ENCODE measurements around the gene HIPK2.

DNA sequence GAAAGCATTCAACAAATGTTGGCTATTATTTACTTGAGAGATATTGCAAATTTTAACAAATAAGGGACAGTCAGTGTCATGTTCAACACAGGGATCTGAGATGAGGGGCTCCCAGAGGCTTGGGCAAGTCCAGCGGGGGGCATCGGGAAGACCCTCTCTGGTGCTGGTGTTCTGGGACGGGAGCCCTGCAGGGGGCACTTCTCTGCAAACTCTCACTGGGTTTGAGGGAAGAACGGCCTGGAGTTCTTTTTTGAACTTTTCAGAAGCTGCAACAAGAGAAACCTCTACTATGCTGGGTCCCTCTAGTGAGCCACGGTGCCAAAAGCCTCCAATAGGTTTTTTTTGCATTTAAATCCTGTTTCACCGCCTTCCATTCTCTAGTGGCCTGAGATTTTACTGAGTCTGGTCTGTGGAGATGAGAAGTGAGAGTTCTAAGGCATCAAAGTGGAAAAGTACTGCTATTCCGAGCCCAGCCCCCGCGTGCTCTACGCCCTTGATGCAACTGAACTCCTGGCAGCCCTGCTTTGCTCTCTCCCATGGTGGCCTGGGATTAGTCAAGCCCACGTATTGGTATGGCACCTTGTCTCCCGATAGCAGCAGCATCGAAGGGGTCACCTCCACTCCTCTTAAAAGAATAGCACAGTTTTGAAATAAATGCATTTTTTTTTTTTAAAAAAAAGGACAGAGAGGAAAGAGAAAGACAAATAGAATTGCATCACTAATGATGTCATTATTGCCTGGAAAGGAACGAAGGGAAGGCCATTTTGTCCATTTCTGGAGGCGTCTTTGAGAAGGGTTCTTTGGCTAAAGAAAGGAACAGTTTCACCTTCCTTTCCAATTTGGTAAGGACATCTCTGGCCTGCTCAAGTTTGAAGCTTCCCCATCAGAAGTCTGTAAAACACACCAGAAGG is 210.8 kb downstream of the HIPK2 start:
- TF ChIP-seq, protein P1, sequence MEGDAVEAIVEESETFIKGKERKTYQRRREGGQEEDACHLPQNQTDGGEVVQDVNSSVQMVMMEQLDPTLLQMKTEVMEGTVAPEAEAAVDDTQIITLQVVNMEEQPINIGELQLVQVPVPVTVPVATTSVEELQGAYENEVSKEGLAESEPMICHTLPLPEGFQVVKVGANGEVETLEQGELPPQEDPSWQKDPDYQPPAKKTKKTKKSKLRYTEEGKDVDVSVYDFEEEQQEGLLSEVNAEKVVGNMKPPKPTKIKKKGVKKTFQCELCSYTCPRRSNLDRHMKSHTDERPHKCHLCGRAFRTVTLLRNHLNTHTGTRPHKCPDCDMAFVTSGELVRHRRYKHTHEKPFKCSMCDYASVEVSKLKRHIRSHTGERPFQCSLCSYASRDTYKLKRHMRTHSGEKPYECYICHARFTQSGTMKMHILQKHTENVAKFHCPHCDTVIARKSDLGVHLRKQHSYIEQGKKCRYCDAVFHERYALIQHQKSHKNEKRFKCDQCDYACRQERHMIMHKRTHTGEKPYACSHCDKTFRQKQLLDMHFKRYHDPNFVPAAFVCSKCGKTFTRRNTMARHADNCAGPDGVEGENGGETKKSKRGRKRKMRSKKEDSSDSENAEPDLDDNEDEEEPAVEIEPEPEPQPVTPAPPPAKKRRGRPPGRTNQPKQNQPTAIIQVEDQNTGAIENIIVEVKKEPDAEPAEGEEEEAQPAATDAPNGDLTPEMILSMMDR (conservative IDR thresholded peaks at IDR 0.05; ENCODE audit: low read length), result no peak
- TF ChIP-seq EZH2phosphoT487 (IDR thresholded peaks at IDR 0.05; ENCODE audit: borderline replicate concordance), result no peak
